Measurements from ENCODE around the gene RYR1. TPM values are rescaled to one million over a fixed set of nuclear protein-coding genes. Genes with fewer than 3 reads are reported as not detected.
A peak's percentile ranks its signal among the peaks of the same experiment; 100 is the strongest.
"Not testable (repeated sequence)": the region's sequence is repeated elsewhere in the genome, so short reads cannot be mapped to it uniquely, and the experiment has no call there.

The RYR1 gene
- total RNA-seq, 4 donors from 2014 or later: 0.82 to 1.6 (median 1.5) TPM

DNA sequence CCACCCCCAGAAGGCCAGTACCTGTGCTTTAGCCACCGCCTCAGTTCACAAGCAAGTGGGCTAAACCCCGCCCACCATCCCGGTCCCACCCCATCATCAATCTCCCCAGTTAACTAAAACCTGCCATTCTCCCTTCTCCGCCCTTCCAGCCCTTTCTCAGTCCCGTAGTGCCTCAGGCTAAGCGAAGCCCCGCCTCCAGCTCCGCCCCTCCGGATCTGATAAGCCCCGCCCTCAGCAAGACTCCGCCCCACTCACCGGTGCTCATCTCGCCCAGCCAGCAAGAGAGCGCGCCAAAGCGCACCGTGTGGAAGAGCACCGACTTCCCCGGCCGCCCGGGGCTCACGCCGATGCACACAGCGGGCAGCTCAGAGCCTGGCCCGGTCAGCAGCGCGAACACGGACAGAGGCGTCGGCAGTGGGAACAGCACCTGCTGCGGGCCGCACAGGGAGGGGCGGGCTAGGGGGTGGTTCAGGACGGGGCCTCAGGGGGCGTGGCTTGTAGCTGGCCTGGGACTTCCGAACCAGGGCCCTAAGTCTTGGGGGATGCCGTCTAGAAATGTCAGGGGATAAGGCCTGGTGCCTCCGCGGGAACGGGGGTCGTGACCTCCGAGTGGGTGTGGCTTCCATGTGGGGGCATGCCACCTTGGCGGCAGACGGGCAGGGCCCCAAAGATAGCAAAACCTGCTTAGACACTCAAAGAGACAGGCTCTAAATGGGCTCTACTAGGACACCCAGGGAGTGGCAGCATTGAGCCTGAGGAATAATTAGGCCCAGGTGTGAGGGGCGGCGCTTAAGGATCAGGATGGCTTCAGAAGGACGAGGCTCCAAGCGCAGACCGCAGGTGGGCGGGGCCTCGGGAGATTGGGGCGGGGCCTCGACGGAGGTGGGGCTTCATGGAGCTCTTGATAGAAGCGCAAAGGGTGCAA is 162.8 kb downstream of the RYR1 start:
- no peaks in the 10 kb centered on the region for H3K9me3 ChIP-seq
- no peaks in the 10 kb centered on the region for H3K36me3 ChIP-seq
- peaks cover 0 to 9% (median 3%) of the 10 kb centered on the region in 3 donors for H3K4me1 ChIP-seq
- H3K4me3 ChIP-seq: peak overlapping the region in 1 of 2 donors; percentile 32
- TF ChIP-seq POLR2A (IDR thresholded peaks at IDR 0.05) (no peak), POLR2AphosphoS5 (IDR thresholded peaks at IDR 0.05) (no peak), CTCF (IDR thresholded peaks at IDR 0.05) (no peak), EP300 (IDR thresholded peaks at IDR 0.05) (no peak)
- no peak overlapping the region for H3K27ac ChIP-seq
- no peak for ATAC-seq
- 9% methylated on average over 6 of the region's 55 CpGs; no CpG with 5 or more reads in 1 of the 2 donors for WGBS, 2 donors (ENCODE audit: low coverage in 1 of 2)
- peaks cover 54% of the 10 kb centered on the region for H3K27me3 ChIP-seq

GRCh38 chr19:38597075-38597474 is 163.6 kb downstream of the RYR1 start:
- peaks cover 0 to 9% (median 3%) of the 10 kb centered on the region in 3 donors for H3K4me1 ChIP-seq
- H3K4me3 ChIP-seq: no peak overlapping the region
- H3K36me3 ChIP-seq: no peaks in the 10 kb centered on the region
- no peak for TF ChIP-seq POLR2AphosphoS5 (IDR thresholded peaks at IDR 0.05)
- no peak for TF ChIP-seq POLR2A (IDR thresholded peaks at IDR 0.05)
- TF ChIP-seq EP300 (IDR thresholded peaks at IDR 0.05): no peak
- no peak for TF ChIP-seq CTCF (IDR thresholded peaks at IDR 0.05)
- 0% methylated on average over 1 of the region's 11 CpGs; no CpG with 5 or more reads in 1 of the 2 donors for WGBS, 2 donors (ENCODE audit: low coverage in 1 of 2)
- no peak overlapping the region for H3K27ac ChIP-seq
- no peaks in the 10 kb centered on the region for H3K9me3 ChIP-seq
- ATAC-seq: no peak
- peaks cover 48% of the 10 kb centered on the region for H3K27me3 ChIP-seq

- Histone ChIP-seq H3K27ac (no peak overlapping the region), H3K36me3 (no peaks in the 10 kb centered on the region), H3K4me3 (no peak overlapping the region), H3K4me1 (peaks cover 0 to 9% (median 3%) of the 10 kb centered on the region in 3 donors), H3K9me3 (no peaks in the 10 kb centered on the region), H3K27me3 (peaks cover 21% of the 10 kb centered on the region)
- 81 to 83% methylated on average over 4 to 10 of the region's 11 CpGs for WGBS, 2 donors (ENCODE audit: low coverage in 1 of 2)
- no peak for ATAC-seq
- TF ChIP-seq POLR2A (IDR thresholded peaks at IDR 0.05) (no peak), POLR2AphosphoS5 (IDR thresholded peaks at IDR 0.05) (no peak), EP300 (IDR thresholded peaks at IDR 0.05) (no peak), CTCF (IDR thresholded peaks at IDR 0.05) (no peak)
Measured at GRCh38 chr19:38599722-38600121, 166.2 kb downstream of the RYR1 start.

- 88 to 92% methylated on average over 5 of the region's 5 CpGs for WGBS, 2 donors (ENCODE audit: low coverage in 1 of 2)
- peaks cover 12% of the 10 kb centered on the region for H3K27me3 ChIP-seq
- H3K36me3 ChIP-seq, H3K4me1 ChIP-seq, ATAC-seq, H3K9me3 ChIP-seq, H3K27ac ChIP-seq, H3K4me3 ChIP-seq: not testable (repeated sequence)
Measured at GRCh38 chr19:38602856-38603255, 169.4 kb downstream of the RYR1 start.

DNA sequence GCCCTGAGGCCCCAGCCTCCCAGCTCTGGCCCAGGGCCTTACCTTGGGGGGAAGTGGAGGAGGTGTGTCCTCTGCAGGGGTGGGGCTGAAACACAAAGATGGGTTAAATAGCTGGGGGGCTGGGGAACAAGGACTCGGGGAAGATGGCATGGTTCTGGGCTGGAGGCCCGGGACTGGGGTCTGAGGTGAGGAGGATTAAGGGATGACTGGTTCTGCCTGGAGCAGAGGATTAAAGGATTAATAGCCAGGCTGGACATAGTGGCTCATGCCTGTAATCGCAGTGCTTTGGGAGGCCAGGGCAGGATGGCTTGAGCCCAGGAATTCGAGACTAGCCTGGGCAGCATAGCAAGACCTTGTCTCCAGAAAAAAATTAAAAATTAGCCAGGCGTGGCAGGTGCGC is 172.6 kb downstream of the RYR1 start:
- 63 to 80% methylated on average over 1 to 4 of the region's 6 CpGs for WGBS, 2 donors (ENCODE audit: low coverage in 1 of 2)
- peaks cover 12% of the 10 kb centered on the region for H3K27me3 ChIP-seq
- TF ChIP-seq CTCF (IDR thresholded peaks at IDR 0.05): no peak
- H3K27ac ChIP-seq: no peak overlapping the region
- no peaks in the 10 kb centered on the region for H3K36me3 ChIP-seq
- no peaks in the 10 kb centered on the region for H3K9me3 ChIP-seq
- H3K4me1 ChIP-seq: no peaks in the 10 kb centered on the region
- no peak for ATAC-seq
- H3K4me3 ChIP-seq: no peak overlapping the region

All from gastroesophageal sphincter (tissue), 4 donors.